ENCODE results near the gene DAAM1.

DAAM1 gene

DNA sequence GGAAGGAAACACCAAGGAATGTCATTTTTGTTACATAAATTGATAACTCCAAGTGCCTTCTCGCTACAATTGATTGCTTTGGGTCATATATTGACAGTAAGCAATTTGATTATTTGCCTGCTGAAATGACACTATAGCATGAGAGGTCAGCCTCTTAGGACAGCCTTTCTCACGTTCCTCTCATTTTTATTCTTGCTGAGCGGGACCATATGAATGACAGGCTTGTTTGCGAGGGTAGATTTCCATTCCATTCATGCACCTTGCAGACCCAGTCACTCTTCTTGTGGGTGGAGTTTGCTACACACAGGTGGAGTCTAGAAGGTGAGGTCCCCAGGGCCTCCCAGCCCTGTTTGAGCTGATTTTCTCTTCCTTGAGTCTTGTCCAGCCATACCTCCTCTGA lies 27.3 kb downstream of the DAAM1 start:
- no peak for DNase-seq

DNA sequence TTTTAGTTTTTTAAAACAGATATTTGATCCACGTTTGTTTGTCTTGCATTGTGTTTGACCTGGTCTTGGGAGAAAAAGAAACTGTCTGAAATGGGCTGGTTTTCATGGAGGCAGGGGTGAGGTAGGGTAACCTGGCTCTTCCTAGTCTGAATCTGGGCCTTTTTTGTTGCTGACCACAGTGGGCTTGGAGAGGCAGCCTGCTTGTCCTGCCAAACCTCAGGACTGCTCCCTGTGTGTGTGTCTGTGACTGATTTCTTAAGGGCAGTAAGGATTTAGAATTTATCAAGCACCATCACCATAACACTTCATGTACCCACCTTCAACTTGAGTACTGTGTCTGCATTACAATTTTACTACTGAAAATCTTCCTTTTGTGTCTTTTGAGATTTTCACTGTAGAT lies 28.5 kb downstream of the DAAM1 start:
- no peak for DNase-seq

DNA sequence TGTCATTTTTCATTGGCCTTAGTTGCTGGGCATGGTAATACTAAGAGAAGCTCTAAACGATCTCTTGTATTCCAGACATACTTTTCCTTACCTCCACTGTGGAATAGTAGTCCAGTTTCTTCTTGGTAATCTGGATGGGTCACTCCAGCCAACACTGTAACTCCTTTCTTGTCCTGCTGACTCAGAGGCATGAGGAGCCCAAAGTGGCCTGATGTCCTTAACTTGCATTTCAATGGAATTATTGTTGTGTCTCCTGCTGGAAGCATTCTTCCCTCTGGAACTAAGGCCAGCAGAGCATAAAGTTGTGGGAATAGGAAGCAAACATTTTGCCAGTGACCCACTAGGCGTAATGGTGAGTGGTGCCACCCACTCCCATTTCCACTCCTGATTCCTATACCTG lies 33.1 kb downstream of the DAAM1 start:
- DNase-seq = peak in 4 of 58 donors; percentile 3 to 40 (median 8)

DNA sequence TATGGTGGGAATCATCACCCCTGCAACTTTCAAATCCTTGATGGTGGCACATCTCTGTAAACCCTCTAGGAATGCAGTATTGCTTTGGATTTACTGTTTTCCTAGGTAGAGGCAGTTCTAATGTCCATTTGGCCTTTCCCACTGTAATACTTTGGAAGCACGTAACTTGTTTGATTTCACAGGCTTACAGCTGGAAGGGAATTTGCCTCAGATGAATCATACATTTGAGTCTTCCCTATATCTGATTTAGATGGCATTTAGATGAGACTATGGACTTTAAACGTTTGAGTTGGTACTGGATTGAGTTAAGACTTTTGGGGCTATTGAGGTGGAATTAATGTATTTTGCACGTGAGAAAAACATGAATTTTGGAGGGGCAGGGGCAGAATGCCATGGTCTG lies 35.9 kb downstream of the DAAM1 start:
- no peak for DNase-seq

DNA sequence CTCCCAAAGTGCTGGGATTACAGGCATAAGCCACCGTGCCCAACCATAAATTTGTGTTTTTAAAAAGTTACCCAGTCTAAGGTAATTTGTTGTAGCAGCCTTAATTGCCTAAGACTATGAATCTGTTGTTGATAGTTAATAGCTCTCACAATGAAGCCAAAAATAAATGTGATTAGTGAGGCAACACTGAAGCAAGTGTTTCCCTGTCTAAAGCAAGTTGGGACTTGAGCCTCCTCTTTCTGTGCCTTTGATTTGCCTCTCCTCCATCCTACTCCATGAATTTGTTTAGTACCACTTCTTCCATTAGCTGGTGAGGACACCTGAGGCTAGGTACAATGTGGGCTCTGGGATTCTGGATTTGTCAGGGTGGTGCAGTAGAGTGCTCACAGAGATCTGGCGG lies 36.8 kb downstream of the DAAM1 start:
- DNase-seq = no peak

DNA sequence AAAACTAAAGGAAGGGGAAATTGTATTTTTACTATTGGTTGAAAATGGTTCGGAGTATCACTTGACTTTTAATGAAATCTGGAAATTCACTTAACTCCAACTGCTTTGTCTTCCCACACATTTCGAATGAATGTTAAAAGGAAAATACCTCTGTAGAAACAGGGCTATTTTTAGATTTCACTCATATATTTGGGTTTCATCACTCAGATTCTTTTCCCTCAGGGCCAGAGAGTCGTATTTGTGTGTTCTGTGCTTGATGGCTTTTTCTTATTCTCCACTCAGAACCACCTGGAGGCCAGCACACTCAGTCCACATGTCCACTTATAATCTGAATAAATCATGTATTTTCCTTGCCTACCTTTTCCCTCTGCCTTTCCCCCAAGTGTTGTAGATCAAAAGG lies 40.0 kb downstream of the DAAM1 start:
- no peak for DNase-seq

DNA sequence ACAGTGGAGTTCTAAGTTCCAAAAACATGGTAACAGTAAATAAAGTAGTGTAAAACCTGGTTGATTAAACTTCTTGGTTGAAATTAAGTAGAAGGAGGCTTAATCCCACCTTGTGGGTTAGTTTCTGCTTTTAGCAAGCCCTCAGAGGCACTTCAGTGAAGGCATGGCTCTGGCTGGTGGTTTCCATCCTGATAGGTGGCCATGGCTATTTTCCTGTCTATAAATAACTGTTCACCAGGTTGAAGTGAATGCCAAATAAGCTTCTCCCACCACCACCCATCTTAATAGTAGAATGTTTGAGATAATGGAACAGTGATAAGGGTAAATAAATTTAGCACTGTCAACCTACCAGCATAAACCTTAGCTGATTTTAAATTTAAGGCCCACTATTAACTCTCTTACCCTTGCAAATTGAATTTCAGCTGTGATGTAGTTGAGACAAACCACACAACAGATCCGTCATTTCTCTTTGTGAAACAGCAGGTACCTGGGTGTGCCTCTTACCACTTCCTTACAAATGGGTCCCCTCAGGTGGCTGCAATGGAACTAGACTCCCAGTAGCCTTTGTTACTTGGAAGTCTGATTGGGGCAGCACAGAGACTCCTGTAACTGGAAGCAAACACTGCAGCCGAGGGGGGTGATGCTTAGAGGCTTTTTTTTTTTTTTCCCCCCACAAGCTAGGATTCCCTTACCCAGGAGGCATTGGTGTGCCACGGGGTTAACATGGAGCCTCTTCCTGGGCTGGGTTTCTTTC lies 41.4 kb downstream of the DAAM1 start:
- no peak for DNase-seq

DNA sequence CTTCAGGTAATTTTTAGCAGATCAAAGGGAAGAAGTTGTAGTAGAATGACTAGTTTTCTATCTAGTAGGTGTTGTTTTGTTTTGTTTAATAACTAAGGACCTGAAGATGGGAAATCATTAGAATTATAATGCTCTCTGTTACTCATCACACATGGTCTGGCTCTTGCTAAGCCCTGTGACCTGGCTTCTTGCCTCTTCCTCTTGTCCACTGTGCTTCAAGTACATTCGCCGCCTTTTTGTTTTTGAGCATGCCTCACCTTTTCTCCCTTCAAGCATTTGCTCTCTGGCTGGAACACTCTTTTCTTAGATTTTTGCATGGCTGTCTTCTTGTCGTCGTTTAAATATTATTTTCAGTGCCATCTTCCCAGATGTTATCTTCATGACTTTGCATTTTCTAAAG lies 47.7 kb downstream of the DAAM1 start:
- no peak for DNase-seq

DNA sequence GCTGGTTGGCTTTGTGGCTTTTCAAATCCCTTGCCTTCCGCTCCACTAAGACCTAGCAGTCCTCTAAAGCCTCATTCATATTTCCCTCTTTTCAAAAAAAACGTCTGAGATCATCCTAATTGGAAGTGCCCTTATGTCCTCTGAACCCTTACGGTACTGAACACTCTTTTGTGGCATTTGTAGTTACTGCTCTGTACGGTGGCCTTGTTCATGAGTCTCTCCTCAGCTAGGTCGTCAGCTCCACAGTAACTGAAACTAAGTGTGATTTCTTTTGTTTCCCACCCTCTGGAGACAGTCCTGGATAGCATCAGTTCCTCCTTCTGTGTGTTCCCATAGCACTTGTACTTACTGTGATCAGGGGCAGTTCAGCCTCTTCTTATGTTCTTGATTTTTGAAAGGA lies 49.7 kb downstream of the DAAM1 start:
- DNase-seq = no peak

DNA sequence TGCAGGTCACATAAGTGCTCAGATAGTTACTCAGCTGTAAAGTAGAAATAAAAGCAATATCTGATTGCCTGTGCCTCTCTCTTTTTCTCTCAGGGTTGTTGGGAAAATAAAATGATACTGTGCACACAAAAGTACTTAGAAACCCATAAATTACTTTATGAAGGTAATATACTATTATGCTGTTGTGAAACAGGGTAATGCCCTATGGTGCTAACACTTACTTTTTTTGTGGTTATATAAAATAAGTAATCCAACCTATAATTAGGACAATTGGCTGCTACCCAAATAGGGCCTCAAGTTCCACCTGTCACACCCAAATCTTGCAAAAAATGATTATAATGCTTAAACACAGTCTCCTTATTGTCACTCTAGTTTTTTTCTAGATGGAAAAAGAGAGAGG lies 50.6 kb downstream of the DAAM1 start:
- no peak for DNase-seq

DNA sequence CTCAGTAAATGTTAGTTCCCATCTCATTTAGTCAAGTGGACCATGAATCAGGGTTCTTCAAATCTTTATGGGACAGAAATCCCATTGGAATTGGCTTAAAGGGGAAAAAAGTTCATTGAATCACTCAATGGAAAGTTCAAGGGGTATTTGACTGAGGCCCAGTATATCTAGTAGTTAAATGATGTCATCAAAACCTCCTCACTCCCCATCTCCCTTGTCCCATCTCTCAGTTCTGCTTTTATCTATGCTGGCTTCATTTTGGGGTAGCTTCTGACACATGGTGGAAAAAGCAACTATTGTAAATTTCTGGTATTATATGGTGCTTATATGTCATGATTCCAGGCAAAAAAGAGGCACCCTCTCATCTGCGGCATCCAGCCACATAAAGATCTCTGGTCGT lies 51.9 kb downstream of the DAAM1 start:
- DNase-seq = no peak

DNA sequence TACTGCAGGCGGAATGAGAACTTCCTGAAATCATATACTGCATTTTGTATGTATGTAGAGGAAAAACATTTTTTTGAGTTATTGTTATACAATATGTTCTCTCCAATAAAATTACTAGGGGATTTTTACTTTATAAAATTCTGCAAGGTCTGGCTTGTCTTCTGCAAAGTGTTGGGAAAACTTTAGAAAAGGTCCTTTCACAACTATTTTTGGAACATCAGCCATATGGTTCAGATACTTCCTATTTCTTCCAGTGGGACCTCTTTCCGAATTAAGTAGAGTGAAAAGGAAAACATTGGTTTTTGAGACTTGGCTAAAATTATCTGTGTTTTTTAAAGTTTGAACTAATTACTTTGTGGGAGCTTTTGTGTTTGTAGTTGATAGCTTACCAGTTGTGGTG lies 52.7 kb downstream of the DAAM1 start:
- no peak for DNase-seq

DNA sequence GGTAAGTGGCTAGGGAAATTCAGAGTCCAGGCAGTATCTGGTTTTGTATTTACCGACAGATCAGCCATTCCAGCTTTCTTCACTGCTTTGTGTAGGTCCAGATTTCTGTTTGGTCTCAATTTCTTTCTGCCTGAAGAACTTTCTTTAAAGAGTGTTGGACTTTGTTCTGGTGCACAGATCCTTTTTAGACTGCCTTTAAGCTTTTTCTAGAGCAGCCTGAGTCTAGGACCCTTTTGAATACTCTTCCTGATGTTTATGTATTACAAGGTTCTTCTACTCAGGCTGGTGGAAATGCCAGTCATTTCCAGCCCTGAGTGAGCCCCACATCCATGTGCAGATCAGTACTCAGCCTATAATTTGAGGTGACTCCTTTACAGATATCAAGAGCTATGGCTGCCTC lies 54.7 kb downstream of the DAAM1 start:
- DNase-seq = no peak

DNA sequence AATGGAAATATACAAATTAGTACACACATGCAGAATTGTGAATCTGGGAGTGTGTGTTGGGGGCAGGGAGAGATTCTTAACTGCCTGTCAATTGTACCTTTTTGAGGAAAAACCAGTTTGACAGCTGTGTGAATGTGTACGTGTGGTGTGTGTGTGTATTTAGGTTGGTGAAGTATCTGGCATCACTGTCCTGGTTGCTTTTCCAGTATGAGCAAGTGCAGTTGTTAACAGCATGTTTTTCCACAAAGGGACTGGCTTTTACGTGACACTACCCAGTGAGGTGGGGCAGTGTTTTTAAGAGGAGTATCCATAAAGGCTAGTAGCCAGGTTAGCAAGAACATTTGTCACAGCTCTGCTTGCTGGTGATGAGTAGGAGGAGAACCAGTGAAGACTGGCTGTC lies 56.1 kb downstream of the DAAM1 start:
- DNase-seq = no peak

DNA sequence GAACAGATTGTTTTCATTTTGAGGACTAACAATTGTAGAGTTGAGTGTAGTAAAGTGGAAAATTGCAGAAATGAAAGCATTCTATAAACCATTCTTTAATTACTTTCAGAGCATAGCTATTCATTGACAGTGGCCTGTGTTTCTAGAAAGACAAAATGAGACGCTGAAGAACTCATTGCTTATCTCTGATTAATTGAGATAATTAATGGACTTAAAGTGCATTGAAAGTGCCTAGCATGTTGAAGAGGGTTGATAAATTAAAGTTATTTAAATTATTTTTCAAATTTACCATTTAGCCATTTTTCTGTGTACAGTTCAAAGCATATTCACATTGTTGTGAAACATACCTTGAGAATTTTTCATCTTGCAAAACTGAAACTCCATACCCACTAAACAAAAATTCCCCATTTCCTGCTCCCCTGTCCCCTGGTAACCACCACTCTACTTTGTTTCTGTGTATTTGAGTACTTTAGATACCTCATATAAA lies 57.4 kb downstream of the DAAM1 start:
- no peak for DNase-seq

DNA sequence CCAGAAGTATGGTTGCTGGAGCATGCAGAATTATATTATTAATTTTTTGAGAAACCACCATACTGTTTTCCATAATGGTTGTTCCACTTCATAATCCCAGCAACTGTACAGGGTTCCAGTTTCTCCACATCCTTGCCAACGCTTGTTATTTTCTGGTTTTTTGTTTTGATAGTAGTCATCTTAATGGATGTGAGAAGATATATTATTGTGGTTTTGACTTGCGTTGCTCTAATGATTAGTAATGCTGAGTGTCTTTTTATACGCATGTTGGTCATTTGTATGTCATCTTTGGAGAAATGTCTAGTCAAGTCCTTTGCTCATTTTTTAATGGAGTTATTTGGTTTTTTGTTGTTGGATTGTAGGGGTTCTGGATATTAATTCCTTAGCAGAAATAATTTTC lies 58.1 kb downstream of the DAAM1 start:
- no peak for DNase-seq

DNA sequence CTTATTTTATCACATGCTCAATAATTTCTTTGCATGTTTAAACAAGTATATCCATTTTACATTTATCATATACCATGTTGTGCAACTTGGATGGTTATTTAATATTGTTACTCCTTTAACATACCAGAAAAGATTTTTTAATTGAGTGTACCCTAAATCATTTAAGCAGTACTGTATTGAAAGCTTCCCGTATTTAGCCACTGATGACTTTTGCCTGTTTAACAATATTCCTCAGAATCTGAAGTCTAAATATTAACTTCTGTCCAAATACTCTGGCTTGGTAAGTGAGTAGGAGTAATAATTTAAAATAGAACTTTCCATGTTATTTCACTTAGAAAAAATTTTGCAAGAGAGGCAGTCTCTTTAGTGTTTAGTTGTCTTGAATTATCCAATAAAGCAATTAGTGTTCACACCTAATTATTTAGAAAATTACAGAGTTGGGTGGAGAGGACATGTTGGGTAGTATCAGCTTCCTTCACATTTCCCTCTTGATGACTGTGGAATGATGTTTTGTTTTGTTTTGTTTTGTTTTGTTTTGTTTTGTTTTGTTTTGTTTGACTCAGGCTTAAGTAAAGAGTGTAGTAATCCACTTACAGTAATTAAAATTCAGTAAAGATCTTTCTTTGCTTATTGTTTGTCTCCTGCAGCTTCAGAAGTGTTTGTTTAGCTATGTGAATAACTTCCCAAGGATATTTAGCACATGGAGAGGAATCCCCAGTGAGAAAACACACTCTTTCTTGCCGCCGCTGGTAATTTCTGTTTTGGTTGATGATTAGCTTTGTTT lies 59.5 kb downstream of the DAAM1 start:
- no peak for DNase-seq

DNA sequence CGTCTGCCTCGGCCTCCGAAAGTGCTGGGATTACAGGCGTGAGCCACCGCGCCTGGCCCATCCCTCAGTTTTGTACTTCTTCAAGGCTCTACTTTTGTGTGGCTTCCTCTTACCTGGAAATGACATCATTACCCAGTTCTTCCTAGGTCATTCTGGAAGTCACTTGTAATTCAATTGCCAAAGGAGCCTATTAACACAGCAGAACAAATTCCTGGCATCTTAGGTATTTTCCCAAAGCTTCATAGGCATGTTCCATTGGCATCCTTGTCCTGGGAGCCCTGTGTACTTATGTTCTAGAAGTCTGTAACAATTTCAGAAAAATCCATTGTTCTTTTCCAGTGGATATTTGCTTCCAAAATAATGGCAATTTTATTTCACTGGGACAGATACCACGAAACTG lies 60.6 kb downstream of the DAAM1 start:
- DNase-seq = no peak

DNA sequence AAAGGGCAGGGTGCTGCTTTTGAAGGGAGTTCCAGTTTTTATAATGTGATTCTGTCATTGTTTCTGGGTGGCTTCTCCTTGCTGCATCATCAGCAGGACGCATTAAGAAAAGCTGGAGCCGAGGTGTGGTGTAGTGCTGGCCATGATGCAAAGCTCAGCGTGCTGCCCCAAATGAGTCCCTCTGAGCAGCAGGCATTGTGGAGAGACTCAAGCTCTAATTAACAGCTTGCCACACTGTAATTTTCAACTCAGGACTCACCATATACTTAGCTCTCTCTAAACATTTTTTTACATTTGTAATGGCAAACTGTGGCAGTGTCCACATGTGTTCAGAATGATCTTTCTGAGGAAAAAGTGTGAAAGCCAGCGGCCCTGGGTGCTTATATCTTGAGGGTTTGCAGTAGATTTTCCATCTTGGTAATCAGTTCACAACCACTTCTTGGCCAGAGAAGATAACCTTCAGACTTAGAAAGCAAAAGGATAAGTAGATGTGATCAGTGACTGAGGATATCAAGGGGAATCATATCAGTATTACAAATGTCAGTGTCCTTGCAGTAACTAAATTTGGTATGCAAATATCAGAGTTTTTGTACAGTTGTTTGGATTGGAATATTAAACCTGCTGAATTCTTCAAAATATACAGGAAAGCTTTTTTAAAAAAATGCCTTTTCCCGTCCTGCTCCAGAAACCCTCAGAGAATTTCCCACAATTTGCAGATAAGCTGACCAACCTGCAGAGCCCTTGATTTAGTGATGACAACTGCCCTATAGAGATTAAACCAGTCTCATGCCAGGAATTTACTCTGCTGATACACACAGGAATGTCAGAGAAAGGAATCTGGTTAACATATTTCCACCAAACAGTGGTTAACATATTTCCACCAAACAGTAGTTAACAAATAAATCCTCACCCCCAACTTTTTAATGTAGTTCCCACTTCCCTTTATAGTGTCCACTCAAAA lies 63.6 kb downstream of the DAAM1 start:
- DNase-seq = peak in 1 of 58 donors; percentile 5

DNA sequence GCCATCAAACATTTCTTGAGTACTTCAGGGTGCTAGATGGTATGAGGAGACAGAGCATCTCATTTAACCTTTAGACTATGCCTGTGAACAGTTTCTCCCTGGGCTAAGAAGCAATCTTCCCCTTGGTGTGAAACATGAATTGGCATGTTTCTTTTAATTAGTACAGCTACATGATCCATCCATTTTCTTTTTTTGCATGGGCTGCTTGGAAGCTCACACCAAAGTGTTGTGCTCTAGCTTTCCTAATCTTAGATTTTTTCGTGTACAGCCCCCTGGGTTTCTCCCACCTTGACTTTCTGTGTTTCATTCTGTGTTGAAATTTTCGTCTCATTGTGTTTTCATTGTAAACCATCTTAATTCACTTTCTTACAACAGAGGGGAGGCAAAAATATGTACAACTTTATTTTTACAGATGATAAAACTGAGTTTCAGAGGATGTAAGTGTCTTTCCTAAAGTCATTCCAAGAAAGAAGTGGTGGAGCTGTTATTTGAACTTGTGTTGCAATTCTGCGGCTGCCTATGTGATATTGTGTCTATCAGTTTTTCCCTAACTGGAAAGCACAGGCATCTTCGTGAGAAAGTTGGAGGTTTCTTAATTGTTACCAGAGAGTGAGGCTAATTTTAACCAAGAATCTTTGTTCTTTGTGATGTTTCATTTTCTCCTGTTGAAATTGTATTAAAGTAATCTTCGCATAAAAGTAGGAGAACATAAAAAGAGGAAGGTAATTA lies 64.5 kb downstream of the DAAM1 start:
- no peak for DNase-seq

DNA sequence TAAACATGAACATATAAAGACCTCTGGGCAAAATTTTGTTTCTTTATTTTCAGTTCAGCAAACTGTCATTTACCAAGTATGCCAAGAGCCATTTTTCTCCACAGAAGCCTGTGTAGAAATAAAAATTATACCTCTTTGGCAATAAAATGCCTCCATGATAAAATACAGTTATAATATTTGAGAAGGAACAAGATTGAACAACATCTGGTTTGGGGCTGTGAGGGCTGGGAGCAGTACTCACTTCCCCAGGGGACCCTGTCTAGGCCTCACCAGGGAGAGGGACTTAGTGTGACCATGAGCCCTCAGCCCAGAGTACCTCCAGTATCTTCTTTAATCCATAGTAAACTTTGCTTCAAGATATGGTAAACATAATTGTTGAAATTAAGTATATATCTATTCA lies 65.1 kb downstream of the DAAM1 start:
- no peak for DNase-seq
